Ishikawa (cell line): ENCODE measurements around the gene RNF213.

Experiments
- CEBPB ChIP-seq: IDR thresholded peaks from 2 replicates; pipeline ENCODE4 v1.6.1; 2012
- CREB1 ChIP-seq: IDR thresholded peaks from 2 replicates; pipeline ENCODE4 v1.6.1; 2012; ENCODE audit warnings: low read depth
- EGR1 ChIP-seq: IDR thresholded peaks from 2 replicates; pipeline ENCODE4 v1.6.1; 2012
- EP300 ChIP-seq: IDR thresholded peaks from 2 replicates; pipeline ENCODE4 v1.6.1; 2012; ENCODE audit warnings: borderline replicate concordance
- FOXM1 ChIP-seq: IDR thresholded peaks from 2 replicates; pipeline ENCODE4 v1.6.1; 2012; ENCODE audit warnings: low read depth, borderline replicate concordance
- MAX ChIP-seq: IDR thresholded peaks from 2 replicates; pipeline ENCODE4 v1.6.1; 2012
- NFIC ChIP-seq: IDR thresholded peaks from 2 replicates; pipeline ENCODE4 v1.6.1; 2012
- RAD21 ChIP-seq: IDR thresholded peaks from 2 replicates; pipeline ENCODE4 v1.6.1; 2012; ENCODE audit warnings: low read depth
- REST ChIP-seq: IDR thresholded peaks from 2 replicates; pipeline ENCODE4 v1.6.1; 2012; ENCODE audit warnings: low read depth, mild to moderate bottlenecking
- TAF1 ChIP-seq: IDR thresholded peaks from 2 replicates; pipeline ENCODE4 v1.6.1; 2012; ENCODE audit warnings: low read depth, mild to moderate bottlenecking
- TCF12 ChIP-seq: IDR thresholded peaks from 2 replicates; pipeline ENCODE4 v1.6.1; 2012; ENCODE audit warnings: low read depth
- TEAD4 ChIP-seq: IDR thresholded peaks from 2 replicates; pipeline ENCODE4 v1.6.1; 2012
- USF1 ChIP-seq: IDR thresholded peaks from 2 replicates; pipeline ENCODE4 v1.6.1; 2012
- YY1 ChIP-seq: IDR thresholded peaks from 2 replicates; pipeline ENCODE4 v1.6.1; 2012; ENCODE audit warnings: low read depth
- ZBTB7A ChIP-seq: IDR thresholded peaks from 2 replicates; pipeline ENCODE4 v1.6.1; 2012; ENCODE audit warnings: low read depth

RNF213 gene

GRCh38 chr17:80372922-80373570, 112.4 kb downstream of the RNF213 start:
- TF ChIP-seq ZBTB7A: no peak
- no peak for TF ChIP-seq YY1
- TF ChIP-seq RAD21: no peak
- TF ChIP-seq TAF1: no peak
- no peak for TF ChIP-seq MAX
- no peak for TF ChIP-seq EP300
- TF ChIP-seq TEAD4: no peak
- TF ChIP-seq FOXM1: no peak
- TF ChIP-seq NFIC: no peak
- no peak for TF ChIP-seq EGR1

GRCh38 chr17:80374039-80374731, 113.5 kb downstream of the RNF213 start:
- TF ChIP-seq TAF1 (no peak), CREB1 (no peak), EP300 (no peak), CEBPB (no peak), YY1 (no peak)

- no peak for TF ChIP-seq CREB1
Observed at GRCh38 chr17:80374732-80375585, 114.3 kb downstream of the RNF213 start.

- TF ChIP-seq ZBTB7A (no peak), CEBPB (no peak), TAF1 (no peak), REST (no peak), RAD21 (no peak), TEAD4 (no peak), TCF12 (no peak), MAX (no peak), EP300 (no peak), YY1 (no peak), USF1 (no peak), EGR1 (no peak), CREB1 (no peak), NFIC (no peak), FOXM1 (no peak)
Observed at GRCh38 chr17:80376531-80376930, 115.9 kb downstream of the RNF213 start.

GRCh38 chr17:80377798-80378197, 117.1 kb downstream of the RNF213 start:
- TF ChIP-seq USF1: no peak
- no peak for TF ChIP-seq FOXM1
- no peak for TF ChIP-seq MAX
- no peak for TF ChIP-seq EGR1
- no peak for TF ChIP-seq YY1
- TF ChIP-seq REST: no peak
- no peak for TF ChIP-seq CREB1
- TF ChIP-seq NFIC: no peak
- TF ChIP-seq ZBTB7A: no peak
- no peak for TF ChIP-seq TAF1
- no peak for TF ChIP-seq RAD21
- TF ChIP-seq TEAD4: no peak
- no peak for TF ChIP-seq CEBPB
- TF ChIP-seq TCF12: no peak
- no peak for TF ChIP-seq EP300
